ENCODE measurements around the gene LARGE1.

LARGE1 gene

DNA sequence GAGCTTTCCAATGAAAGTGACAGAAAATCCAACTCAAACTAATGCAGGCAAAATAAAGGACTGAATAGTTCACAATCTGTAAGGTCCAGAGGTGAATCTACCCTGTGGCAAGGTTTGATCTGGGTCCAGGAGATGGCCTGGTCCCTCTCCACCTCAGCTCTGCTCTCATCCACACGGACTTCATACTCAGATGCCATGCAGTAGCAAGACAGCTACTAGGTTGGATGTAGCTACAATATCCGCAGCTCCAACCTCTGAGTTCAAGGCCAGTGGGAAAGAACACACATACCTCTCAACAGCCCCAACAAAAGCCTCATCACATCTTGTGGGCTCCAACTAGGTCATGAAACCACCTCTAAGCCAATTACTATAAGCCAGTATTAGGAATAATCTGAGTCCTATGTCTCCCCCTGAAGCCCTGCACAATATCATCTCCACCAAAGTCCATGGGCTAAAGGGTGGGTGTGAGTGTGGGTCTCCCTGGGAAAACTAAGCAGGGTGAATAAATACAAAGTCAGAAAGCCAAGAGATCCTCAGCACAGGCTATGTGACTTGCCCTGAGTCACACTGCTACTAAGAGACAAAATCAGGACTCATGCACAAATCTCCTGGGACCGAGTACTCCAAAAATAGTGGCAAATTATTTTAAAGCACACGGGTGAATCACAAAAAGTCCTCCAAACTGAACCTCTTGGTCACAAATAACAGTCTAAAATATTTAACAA is 78.8 kb downstream of the LARGE1 start:
- intact Hi-C loops (cut with DNase I), result no loop called here
- peak in 1 of 42 donors; percentile 20 for DNase-seq

DNA sequence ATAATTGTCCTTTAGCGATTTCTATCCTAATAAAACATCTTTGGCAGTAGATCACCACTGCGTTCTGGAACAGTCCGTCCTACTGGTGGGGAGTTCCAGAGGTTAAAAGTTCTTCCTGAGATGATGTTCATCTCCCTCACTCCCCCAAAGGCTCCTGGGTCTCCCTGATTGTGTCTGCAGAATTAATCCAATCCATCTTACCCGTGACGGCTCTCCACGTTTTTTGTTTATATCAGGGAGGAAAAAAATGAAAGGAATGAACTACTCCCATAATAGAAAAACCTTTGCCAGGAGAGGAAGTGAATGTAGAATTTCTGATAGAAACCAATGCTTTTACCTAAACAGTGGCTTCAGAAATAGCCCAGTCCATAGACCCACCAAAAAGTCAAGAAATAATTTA is 81.6 kb downstream of the LARGE1 start:
- DNase-seq, result no peak
- intact Hi-C loops (cut with DNase I), result no loop called here

DNA sequence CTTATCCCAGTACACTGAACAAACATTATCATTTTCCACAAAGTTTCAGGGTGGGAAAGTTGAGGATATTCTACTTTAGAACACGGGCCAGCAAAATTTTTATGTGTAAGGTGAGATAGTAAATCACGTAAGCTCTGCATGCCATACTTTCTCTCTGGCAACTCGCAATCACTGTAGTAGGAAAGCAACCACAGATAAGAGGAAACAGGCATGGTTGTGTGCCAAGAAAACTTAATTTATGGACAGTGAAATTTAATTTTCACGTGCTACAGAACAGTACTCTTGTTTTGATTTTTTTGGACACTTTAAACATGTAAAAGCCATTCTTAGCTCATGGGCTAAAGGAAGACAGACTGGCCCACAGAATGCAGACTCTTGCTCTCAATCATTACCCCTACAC is 82.5 kb downstream of the LARGE1 start:
- DNase-seq, result no peak
- intact Hi-C loops (cut with DNase I), result no loop called here

DNA sequence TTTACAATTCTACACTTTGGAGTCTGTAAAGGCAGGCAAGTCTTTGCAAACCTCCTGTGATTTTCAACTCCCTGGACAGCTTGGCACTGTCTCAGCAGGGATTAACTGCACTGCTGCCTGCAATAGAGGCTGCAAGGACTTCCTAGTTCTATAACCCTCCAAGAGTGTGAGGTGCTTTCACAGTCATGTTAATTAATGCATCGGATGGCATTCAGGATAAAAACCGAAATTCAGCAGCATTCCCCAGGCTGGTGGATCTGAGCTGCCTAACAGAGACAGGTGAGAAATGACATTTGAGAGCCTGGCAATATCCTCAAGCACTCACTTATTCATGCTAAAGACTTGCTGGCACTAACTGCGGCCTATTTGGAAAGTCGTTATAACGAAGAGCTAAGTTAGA is 85.0 kb downstream of the LARGE1 start:
- intact Hi-C loops (cut with DNase I), result no loop called here
- no peak for DNase-seq

DNA sequence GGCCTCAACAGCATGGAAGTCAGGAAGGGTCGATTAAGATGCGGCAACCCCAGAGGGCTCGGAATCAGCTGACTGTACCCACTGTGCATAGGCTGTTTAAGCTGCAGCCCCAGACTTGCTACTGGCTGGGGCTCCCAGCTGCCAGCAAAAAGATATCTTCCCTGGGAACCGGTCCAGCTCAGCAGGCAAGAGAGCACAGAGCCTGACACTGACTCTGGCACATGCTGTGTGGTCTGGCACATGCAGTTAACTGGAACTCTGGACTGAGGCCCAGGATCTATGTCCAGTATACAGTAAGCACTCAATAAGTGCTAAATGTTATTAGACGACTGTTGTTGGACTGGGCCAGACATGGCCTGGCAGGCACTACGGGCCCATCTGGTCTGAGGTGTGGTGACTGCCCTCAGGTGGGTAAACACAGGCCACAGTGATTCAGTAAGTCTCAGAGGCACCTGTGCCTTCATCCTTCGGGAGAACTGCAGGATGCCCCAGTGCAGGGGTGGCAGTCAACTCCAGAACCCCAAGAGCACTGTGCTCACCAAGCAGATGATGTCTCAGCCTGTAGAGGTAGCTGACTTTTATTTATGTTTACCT is 87.6 kb downstream of the LARGE1 start:
- intact Hi-C loops (cut with DNase I), result no loop called here
- peak in 8 of 42 donors; percentile 9 to 53 (median 24) for DNase-seq

DNA sequence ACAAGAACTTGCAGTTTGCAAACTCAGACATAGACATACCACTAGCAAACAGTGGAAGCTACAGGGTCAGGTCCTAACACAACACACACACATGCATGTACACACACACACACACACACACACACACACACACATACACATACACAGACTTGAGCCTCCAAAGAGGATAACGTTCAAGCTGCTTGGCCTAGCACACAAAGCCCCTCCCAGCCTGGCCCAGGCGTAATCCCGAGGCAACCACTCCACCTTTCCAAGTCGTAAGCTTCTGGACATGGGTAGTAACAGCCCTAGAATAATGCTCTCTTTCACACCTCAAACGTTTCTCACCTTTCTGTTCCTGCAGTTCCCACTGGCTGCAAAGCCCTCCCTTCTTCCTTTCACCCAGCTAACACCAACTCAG is 88.6 kb downstream of the LARGE1 start:
- no peak for DNase-seq
- intact Hi-C loops (cut with DNase I), result no loop called here

DNA sequence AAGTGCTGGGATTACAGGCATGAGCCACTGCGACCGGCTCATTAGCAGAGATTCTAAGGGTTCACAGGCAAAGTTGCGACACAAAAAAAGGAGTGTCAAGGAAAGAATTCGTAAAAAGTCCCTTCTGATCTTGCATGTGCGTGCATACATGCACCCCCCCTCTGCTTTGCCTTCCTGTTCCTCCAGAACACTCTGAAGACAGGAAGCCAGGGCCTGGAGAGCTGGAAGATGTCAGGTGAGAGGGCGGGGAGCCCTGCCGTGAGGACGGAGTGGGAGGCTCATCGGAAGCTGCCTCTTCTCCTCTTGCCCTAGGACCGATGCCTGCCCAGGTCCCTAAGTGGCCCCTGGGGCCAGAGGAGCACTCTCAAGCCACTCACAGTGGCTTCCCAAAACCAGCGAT is 89.1 kb downstream of the LARGE1 start:
- intact Hi-C loops (cut with DNase I), result no loop called here
- no peak for DNase-seq

DNA sequence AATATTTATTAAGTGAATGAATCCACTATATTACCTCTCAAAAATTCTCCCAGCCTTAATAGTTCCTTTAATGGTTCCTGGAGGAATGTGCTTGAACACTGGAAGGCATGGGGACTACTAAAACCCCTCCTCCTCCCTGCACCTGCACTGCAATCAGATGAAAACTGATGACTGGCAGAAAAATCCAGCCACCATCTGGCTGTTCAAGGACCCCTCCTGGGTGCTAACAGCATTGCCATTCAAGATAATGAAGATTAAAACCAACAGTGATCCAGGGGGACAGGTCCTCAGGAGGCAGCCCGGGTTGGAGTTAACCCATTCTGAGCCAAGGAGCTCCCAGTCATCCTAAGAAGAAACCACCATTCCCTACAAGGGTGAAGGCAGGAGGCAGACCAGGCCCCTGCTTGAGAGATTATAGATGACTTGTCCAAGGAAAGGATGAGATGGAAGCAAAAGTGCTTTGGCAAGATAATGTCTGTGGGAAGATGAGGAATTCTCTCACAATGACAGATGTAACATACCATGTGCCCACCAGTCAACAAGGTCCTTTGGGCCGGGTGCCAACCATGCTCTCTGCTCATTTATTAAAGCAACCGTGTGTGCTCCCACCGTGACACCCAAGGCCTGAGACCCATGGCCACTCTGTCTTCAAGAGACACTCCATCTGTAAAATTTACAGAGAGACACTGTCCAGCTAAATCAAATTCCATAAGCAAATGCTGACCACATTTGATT is 90.6 kb downstream of the LARGE1 start:
- intact Hi-C loops (cut with DNase I), result no loop called here
- no peak for DNase-seq

DNA sequence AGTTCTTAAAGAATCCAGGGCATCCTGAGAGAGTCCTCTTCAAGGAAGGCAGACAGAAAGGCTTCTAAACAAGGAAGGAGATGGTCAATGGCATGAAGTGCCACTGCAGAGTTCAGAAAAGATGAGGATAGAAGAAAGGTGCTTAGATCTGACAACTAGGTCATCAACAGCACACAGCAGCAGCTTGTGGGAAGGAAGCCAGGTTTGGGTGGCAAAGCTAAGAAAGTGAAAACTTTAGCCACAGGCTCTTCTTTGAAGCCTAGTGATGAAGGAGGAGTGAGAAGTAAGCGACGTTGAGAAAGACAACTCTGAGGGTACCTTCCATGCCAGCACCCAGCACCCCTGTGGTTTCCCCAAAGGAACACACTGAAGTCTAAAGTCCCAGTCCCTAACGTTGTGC is 92.0 kb downstream of the LARGE1 start:
- intact Hi-C loops (cut with DNase I), result no loop called here
- DNase-seq, result no peak

DNA sequence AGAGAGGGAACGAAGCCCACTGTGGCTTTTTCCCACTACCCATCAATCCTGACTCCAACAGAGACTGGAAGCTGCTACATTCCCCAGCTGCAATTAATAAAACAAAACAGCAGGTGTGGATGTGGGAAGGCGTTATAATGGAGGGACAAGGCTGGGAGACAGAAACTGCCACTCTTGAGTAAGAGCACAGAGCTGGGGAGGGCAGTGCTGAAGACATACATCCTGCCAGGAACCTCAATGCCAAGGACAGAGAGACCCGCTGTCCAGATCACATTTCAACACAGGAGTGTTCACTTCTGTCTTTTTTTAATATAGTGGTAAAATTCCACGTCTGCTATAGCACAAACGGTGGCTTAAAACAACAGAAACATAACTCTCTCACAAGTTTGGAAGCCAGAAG is 94.5 kb downstream of the LARGE1 start:
- intact Hi-C loops (cut with DNase I), result no loop called here
- DNase-seq, result no peak

DNA sequence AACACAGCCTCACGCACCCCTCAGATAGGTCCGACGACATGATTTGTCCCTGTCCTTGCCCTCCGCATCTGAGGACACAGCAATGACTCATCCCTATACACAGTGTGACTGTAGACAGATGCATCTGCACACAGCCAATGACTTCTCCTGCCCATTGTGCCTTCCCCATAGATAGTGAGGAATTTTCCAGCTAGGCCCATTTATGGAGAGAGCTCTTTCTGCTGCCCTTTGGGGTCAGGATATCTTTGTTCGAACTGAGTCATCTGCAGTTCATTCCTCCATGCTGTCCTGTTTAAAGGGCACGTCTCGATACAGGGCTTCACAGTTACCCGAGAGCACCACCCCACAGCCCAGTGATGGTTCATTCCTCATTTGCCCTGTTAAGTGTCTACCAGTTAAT is 96.7 kb downstream of the LARGE1 start:
- intact Hi-C loops (cut with DNase I), result no loop called here
- DNase-seq, result no peak

DNA sequence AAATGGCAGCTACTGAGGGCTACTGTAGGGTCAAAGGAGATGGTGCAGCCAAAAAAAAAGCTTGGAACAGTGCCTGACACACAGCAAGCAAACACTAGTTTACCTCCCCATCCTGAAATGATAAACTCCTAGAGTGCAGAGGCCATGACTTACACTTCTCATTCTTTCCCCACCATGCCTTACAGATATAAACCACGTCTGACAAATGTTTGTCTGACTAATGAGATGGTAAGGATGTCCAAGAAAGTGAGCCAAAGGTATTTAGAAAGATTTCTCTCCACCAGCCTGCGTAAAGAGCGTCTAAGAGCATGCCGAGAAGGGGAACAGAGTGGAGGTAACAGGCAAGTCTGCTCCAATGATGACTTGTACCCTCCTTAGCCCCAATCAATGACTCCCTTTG is 99.0 kb downstream of the LARGE1 start:
- no peak for DNase-seq
- intact Hi-C loops (cut with DNase I), result no loop called here

DNA sequence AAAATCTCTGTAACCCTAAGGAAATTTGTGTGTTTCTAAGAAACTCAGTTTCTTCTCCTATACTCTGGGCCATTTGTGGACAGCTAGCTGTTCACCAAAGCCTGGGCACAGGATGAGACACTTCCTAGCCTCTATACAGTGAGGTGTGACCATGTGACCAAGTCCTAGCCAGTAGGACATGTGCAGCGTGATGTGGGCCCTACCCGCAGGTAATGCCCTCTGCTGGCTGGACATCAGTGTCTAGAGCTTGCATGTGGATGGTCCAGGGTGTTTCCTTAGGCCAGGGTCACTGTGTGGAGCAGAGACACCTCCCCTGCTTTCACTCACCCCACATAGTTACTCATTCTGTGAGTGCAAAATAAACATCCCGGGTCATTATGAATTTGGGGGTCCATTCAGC is 100.5 kb downstream of the LARGE1 start:
- intact Hi-C loops (cut with DNase I), result no loop called here
- DNase-seq, result no peak

DNA sequence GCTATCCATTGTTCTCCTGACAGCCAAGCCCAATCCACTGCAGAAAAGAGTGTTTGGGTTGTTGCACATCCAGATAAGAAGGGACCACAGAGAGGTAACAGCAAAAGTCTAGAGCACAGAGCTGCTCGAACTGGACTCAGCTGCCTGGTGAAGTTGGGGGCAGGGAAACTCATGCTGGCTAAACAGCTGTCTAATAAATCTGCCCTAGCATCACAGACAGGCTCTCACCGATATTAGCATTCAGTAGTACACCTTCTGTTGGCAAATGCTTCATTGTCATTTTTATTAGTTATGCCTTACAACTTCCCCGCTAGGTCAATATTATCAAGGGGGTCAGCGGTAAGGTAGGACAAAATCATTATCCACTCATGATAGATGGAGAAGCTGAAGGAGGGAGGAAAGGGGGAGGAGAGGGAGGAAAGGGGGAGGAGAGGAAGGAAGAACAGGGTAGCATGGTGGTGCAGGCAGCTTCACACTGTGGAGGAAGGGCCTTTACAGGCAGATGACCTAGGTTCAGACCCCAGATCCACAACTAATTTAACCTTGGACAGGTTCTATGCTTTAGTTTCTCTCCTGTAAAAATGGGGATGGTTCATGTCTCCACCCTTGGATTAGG is 102.7 kb downstream of the LARGE1 start:
- DNase-seq, result no peak
- intact Hi-C loops (cut with DNase I), result no loop called here

DNA sequence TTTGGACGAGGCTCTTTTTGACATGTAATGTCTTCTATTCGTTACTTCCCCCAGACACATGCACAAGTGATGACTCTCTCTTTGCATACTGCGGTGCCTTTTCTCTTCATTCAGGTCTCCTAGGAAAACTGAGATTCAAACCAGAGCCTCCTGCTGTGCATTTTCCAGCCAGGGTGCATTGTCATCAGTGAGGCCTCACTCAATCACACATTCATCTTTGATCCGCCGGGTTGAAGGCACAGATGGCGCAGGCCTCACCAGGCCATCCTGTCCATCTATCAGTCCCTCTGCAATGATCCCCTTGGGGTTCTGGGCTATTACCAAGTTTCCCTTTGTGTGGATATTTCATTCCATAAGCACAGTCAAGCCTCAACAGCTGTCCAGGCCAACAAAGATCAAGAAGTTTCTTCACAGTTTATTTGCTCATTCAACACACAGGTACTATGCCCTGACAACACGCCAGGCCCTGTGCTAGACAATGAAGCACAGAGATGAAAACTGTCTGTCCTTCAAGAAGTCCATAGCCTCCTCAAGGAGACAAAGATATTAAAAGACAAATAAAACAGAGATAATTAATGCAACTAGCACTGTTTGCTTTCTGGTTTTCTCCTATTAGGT is 107.8 kb downstream of the LARGE1 start:
- DNase-seq, result no peak
- intact Hi-C loops (cut with DNase I), result no loop called here

DNA sequence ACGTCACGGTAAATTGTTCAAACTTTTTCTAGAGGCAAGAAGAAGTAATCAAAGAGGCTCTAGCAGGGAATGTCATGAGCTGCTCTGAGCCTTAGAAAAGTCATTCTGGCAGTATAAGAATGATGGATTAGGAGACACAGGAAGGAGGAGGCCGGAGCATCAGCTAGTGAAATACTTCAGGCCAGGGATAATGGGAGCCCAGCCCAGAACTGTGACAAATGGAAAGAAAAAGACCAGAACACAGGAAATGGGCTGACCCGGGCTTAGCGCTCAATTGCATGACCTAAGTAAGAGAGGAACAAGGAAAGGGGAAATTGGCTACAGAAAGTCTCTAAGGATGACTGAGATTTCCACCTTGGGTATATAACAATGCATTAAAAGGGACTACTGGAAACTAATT is 108.6 kb downstream of the LARGE1 start:
- intact Hi-C loops (cut with DNase I), result no loop called here
- DNase-seq, result no peak

DNA sequence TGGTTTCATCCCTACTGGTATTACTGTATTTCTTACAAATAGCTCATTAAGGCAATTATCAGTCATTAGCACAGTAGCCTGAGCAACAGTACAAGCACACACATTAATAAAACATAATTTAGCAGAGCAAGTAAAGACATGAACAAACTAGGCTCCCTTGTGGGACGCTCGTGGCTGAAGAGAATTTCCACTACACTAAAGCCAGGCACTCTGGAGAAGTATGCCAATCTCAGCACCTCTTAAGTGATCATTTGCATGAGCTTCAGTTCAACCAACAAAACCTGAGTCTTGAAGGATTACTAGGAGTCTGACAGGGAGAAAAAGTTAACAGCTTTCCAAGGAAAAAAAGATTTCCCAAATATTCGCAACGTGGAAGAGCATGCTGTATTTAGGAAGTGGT is 109.1 kb downstream of the LARGE1 start:
- DNase-seq, result no peak
- intact Hi-C loops (cut with DNase I), result no loop called here

DNA sequence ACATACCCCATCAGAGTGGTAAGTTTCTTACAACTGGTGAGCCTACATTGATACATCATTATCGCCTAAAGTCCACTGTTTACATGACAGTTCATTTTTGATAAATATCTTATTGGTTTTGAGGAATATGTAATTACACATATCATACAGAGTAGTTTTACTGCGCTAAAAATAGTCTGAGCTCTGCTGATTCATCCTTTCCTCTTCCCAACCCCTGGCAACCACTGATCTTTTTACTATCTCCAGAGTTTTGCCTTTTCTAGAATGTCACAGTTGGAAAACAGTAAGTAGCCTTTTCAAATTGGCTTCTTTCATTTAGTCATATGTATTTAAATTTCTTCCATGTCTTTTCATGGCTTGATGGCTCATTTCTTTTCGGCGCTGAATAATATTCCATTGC is 112.8 kb downstream of the LARGE1 start:
- intact Hi-C loops (cut with DNase I), result no loop called here
- DNase-seq, result no peak

DNA sequence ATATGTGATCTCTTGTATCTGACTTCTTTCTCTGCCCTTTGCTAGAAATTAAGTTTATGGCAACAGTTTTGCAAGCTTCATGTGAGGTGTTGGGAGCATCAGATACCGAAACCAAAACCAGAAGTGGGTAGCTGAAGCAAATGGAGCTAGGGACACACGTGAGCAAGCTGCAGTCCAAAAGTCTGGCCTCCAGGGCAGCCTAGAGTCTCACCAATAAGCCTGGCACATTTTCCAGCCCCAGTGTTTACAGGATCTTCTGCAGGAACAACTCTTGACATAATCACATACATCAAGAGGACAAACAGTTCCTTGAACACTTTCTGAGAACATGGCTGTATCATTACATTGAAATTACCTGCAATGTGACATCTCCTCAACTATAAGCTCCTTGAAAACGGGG is 114.1 kb downstream of the LARGE1 start:
- DNase-seq, result no peak
- intact Hi-C loops (cut with DNase I), result no loop called here

All from head of caudate nucleus (tissue), 42 donors.